Measurements from ENCODE around the gene GSX2. TPM values are rescaled to one million over a fixed set of nuclear protein-coding genes. Genes with fewer than 3 reads are reported as not detected.

Gene GSX2
- total RNA-seq, 4 donors from 2014 or later: not detected

- no peak for TF ChIP-seq CTCF (IDR thresholded peaks at IDR 0.05; ENCODE audit: low read depth)
Measured at GRCh38 chr4:54066088-54066415, 33.9 kb upstream of the GSX2 start.

GRCh38 chr4:54066718-54067129, 33.2 kb upstream of the GSX2 start:
- TF ChIP-seq CTCF (IDR thresholded peaks at IDR 0.05; ENCODE audit: low read depth): no peak

- TF ChIP-seq CTCF (IDR thresholded peaks at IDR 0.05; ENCODE audit: low read depth): no peak
Measured at GRCh38 chr4:54067166-54067565, 32.8 kb upstream of the GSX2 start.

GRCh38 chr4:54073271-54073880, 26.6 kb upstream of the GSX2 start:
- no peak for TF ChIP-seq CTCF (IDR thresholded peaks at IDR 0.05; ENCODE audit: low read depth)

- TF ChIP-seq CTCF (IDR thresholded peaks at IDR 0.05; ENCODE audit: low read depth): no peak
Measured at GRCh38 chr4:54074381-54074780, 25.6 kb upstream of the GSX2 start.

- TF ChIP-seq CTCF (IDR thresholded peaks at IDR 0.05; ENCODE audit: low read depth): no peak
Measured at GRCh38 chr4:54076673-54077072, 23.3 kb upstream of the GSX2 start.

GRCh38 chr4:54077812-54078211, 22.2 kb upstream of the GSX2 start:
- TF ChIP-seq CTCF (IDR thresholded peaks at IDR 0.05; ENCODE audit: low read depth): no peak
